CD4-positive, alpha-beta T cell treated with Interferon alpha-2 for 1 hour (primary cell): ENCODE results near the gene RAB4A.

Source experiments
- DNase-seq, 2 donors: peaks; one replicate each; pipeline ENCODE4 v3.0.0-alpha.2; 2020 to 2022

Gene RAB4A

GRCh38 chr1:229247871-229248270, 23.0 kb upstream of the RAB4A start:
- no peak for DNase-seq

- DNase-seq: no peak
Measured at GRCh38 chr1:229248821-229249817, 21.8 kb upstream of the RAB4A start.

GRCh38 chr1:229249854-229250644, 20.9 kb upstream of the RAB4A start:
- DNase-seq: no peak

- no peak for DNase-seq
Measured at GRCh38 chr1:229251185-229251584, 19.7 kb upstream of the RAB4A start.

- no peak for DNase-seq
Measured at GRCh38 chr1:229252228-229252984, 18.5 kb upstream of the RAB4A start.

GRCh38 chr1:229253151-229253974, 17.5 kb upstream of the RAB4A start:
- DNase-seq: peak in 1 of 2 donors; percentile 77

DNA sequence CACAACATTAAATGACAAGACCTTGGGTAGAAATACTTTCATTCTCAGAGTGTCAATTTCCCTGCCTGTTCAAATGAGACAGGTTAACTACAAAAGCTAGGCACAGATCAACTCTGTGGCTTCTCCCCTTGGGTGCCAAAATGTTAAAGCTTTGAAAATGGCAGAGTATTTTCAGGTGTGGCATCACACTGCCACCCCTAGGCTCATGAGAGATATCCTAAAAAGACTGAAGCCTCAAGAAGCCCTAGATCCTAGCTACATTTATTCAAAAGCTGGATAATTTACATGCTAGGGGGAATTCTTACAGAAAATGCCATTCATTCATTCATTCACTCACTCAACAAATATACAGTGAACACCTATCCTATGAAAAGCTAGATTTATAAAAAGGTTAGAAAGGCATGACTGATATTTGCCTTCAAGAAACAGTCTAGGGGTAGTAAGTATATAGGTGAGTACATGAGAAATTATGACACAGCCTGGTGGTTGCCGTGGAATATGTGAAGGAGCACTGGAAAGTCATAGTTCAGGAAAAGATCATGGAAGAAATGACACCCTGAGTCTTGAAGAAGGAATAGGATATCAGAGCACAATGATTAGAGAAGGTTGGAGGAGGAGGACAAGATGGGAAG, 15.9 kb upstream of the RAB4A start:
- DNase-seq: peak; percentile 33 to 61

- DNase-seq: peak; percentile 64 to 77
Measured at GRCh38 chr1:229258031-229258756, 12.7 kb upstream of the RAB4A start.

DNA sequence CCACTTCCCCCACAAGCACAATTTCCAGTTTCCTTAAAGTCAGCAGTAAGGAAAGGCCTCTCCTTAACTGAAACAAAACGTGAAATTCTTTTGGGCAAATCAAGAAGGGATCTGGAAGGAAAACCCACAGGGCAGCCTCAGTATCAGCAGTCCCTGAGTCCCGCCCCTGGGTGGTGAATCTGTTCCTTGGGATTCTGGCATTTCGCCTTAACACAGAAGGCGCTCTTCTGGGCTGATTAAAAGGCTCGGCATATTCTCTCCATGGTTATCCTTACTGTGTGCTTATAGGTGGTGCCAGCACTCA, 12.2 kb upstream of the RAB4A start:
- DNase-seq: no peak

- DNase-seq: no peak
Measured at GRCh38 chr1:229260297-229260696, 10.6 kb upstream of the RAB4A start.

DNA sequence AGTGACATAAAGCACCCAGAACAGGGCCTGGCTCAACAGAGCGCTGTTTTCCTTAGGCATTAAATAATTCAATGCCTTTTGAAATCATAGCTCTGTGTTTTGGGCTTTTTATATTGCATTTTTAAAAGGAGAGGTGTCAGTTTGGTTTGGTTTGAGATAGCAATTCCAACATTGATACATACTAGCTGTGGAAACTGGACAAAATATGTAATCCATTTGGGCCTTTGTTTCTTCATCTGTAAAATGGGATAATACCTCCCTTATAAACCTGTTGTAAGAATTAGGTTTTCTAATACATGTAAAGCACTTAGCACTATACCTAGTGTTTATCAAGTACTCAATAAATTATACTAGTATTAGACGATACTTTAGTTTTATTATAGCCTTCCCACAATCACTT, 8.7 kb upstream of the RAB4A start:
- no peak for DNase-seq

GRCh38 chr1:229263254-229263653, 7.7 kb upstream of the RAB4A start:
- no peak for DNase-seq

DNA sequence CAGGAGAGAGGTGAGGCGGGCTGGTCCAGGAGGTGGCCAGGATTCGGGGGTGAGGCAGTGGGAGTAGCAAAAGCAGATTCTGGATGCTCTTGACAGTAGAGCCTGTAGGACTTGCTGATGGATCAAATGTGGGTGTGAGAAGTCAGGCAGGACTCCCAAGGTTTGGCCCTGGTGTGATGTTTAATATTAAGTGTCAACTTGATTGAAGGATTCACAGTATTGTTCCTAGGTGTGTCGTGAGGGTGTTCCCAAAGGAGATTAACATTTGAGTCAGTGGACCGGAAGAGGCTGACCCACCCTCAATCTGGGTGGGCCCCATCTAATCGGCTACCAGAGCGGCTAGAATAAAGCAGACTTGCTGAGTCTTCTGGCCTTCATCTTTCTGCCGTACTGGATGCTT, 6.8 kb upstream of the RAB4A start:
- DNase-seq: no peak

GRCh38 chr1:229264487-229264886, 6.4 kb upstream of the RAB4A start:
- no peak for DNase-seq

GRCh38 chr1:229266274-229266673, 4.6 kb upstream of the RAB4A start:
- DNase-seq: no peak

DNA sequence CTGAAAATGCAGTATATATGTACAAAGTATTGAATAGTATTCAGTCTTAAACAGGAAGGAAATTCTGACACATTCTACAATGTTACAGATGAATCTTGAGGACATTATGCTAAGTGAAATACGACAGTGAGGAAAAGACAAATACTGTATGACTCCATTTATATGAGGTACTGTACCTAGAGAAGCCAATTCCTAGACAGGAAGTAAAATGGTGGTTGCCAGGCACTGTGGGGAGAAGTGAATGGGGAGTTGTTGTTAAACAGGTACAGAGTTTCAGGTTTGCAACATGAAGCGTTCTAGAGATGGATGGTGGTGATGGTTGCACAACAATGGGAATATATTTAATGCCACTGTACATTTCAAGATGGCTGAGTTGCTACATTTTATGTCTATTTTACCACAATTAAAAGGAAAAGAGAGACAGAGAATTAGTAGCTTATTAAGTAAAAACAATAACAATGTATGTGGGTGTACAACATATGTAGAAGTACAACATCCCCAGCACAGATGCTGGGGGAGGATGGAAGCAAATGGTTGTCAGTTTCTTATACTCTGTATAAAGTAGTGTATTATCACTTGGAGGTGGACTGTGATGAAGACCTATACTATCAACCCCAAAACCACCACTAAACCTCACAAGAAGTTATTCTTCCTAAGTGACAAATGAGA, 3.9 kb upstream of the RAB4A start:
- DNase-seq: no peak

DNA sequence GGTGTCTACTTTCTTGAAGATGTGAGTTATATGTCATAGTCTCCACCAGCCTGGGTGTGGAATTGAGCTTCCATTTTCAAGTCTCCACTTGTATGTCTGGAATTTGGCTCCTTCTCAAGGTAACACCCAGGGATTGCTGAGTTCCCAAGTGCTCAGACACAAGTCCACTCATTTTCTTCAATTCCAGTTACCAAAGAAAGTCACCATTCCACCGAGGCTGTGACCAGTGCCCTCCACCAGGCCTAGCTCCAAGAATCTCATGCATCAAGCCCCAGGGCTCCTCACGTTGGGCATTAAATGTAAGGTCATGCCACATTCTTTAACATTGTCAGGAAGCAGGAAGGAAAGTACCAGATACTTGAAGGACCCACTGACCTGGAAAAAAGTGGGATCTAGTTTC, 2.4 kb upstream of the RAB4A start:
- DNase-seq: no peak

DNA sequence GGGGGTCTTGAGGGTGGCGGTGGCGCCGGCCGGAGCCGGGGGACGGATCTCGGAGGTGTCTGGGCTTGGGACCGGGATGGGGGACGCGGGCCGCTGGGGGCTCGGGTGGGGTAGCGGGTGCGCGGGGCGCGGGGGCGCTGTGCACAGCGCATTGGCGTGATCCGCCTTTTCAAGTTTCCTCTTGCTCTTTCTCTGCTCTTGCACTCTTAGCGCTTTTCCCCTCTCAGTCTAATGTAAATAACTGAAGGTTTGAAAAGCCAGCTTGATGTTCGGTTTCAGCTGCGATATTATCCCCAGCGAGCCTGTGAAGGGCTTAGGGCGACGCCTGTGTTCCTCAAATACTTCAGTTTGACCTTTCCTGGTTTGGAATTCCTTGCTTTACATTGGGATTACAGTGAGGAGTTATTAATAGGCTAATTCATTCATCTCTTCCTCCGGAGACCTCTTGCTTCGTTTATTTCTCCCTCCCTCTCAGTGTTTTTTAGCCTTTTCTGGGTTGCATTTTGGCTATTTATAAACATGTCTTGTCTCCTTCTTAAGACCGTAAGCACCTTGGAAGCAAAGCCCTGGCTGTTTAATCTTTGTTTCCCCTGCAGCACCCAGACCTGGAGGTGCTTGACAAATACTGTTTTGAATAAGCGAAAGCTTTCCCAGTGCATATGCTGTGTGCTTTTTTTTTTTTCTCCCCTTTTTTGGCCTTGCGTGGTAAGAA, 693 bp downstream of the RAB4A start:
- peak; percentile 25 to 50 for DNase-seq
